ENCODE data around the gene CERK.

DNA sequence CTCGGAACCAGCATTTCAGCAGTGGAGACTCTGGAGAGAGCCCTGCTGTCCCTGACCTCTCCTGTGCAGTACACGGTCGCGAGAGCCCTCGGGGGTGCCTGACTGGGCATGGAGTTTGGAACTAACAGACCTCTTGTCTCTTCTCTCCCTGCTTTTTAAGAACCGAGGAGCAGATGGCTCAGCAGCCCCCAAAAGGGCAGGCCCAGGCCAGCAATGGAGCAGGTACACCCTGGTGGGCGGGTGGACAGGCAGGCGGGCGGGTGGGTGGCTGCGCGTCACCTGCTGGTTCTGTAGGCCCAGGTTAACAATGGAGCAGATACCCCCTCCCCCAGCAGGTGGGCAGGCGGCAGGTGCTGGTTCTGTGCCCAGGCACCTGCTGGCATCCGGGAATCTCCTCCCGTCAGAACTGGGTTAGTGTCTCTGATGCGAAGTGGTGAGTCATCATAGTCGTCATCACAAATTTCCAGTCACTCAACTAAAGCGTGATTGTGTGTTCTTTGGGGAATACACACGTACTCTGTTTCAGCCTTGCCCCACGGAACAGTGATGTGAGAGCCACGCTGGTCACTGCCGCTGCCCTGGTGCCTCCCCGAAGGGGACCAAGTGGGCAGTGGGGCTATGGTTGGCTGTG is 76.7 kb downstream of the CERK start:
- TF ChIP-seq EZH2 (IDR thresholded peaks at IDR 0.05) (no peak), POLR2AphosphoS5 (IDR thresholded peaks at IDR 0.05; ENCODE audit: borderline replicate concordance, low read depth, low read length) (no peak), FOXP2 (optimal IDR thresholded peaks at IDR 0.05; ENCODE audit: control extremely low read depth, extremely low read length, insufficient read depth) (no peak)

Data from SK-N-MC (cell line).